ENCODE measurements around the gene KIAA1328. TPM values are rescaled to one million over a fixed set of nuclear protein-coding genes. Genes with fewer than 3 reads are reported as not detected.

Gene KIAA1328
- total RNA-seq, 1 donor from 2014 or later: 9.5 TPM

GRCh38 chr18:37242826-37243560 lies 414.1 kb downstream of the KIAA1328 start:
- H3K27me3 Mint-ChIP-seq (ENCODE audit: unreplicated experiment): peaks cover 7% of the 10 kb centered on the region
- DNase-seq: no peak
- no peak for TF ChIP-seq CTCF (IDR thresholded peaks at IDR 0.05; ENCODE audit: partially characterized antibody, unreplicated experiment)
- no peaks in the 10 kb centered on the region for H3K4me1 Mint-ChIP-seq (ENCODE audit: low read depth, unreplicated experiment)
- no peaks in the 10 kb centered on the region for H3K36me3 Mint-ChIP-seq (ENCODE audit: unreplicated experiment)
- no peak overlapping the region for H3K4me3 Mint-ChIP-seq (ENCODE audit: unreplicated experiment)
- H3K9me3 Mint-ChIP-seq (ENCODE audit: unreplicated experiment): no peaks in the 10 kb centered on the region
- H3K27ac Mint-ChIP-seq (ENCODE audit: unreplicated experiment): no peak overlapping the region

- Mint-ChIP-seq H3K4me3 (ENCODE audit: unreplicated experiment) (peak overlapping the region; percentile 34), H3K27me3 (ENCODE audit: unreplicated experiment) (peaks cover 6% of the 10 kb centered on the region), H3K9me3 (ENCODE audit: unreplicated experiment) (no peaks in the 10 kb centered on the region), H3K36me3 (ENCODE audit: unreplicated experiment) (no peaks in the 10 kb centered on the region), H3K27ac (ENCODE audit: unreplicated experiment) (no peak overlapping the region), H3K4me1 (ENCODE audit: low read depth, unreplicated experiment) (no peaks in the 10 kb centered on the region)
- no peak for TF ChIP-seq CTCF (IDR thresholded peaks at IDR 0.05; ENCODE audit: partially characterized antibody, unreplicated experiment)
- DNase-seq: peak; percentile 51
Measured at GRCh38 chr18:37243741-37244140, 414.8 kb downstream of the KIAA1328 start.

GRCh38 chr18:37244618-37245017 lies 415.7 kb downstream of the KIAA1328 start:
- no peak for DNase-seq
- H3K9me3 Mint-ChIP-seq (ENCODE audit: unreplicated experiment): no peaks in the 10 kb centered on the region
- H3K27me3 Mint-ChIP-seq (ENCODE audit: unreplicated experiment): peaks cover 5% of the 10 kb centered on the region
- TF ChIP-seq CTCF (IDR thresholded peaks at IDR 0.05; ENCODE audit: partially characterized antibody, unreplicated experiment): no peak
- H3K36me3 Mint-ChIP-seq (ENCODE audit: unreplicated experiment): no peaks in the 10 kb centered on the region
- no peaks in the 10 kb centered on the region for H3K4me1 Mint-ChIP-seq (ENCODE audit: low read depth, unreplicated experiment)
- no peak overlapping the region for H3K27ac Mint-ChIP-seq (ENCODE audit: unreplicated experiment)
- H3K4me3 Mint-ChIP-seq (ENCODE audit: unreplicated experiment): no peak overlapping the region

GRCh38 chr18:37246779-37247340 lies 417.9 kb downstream of the KIAA1328 start:
- Mint-ChIP-seq H3K4me1 (ENCODE audit: low read depth, unreplicated experiment) (no peaks in the 10 kb centered on the region), H3K4me3 (ENCODE audit: unreplicated experiment) (no peak overlapping the region), H3K36me3 (ENCODE audit: unreplicated experiment) (no peaks in the 10 kb centered on the region), H3K9me3 (ENCODE audit: unreplicated experiment) (peaks cover 2% of the 10 kb centered on the region), H3K27me3 (ENCODE audit: unreplicated experiment) (peaks cover 7% of the 10 kb centered on the region), H3K27ac (ENCODE audit: unreplicated experiment) (no peak overlapping the region)
- TF ChIP-seq CTCF (IDR thresholded peaks at IDR 0.05; ENCODE audit: partially characterized antibody, unreplicated experiment): no peak
- no peak for DNase-seq

GRCh38 chr18:37247497-37248161 lies 418.7 kb downstream of the KIAA1328 start:
- DNase-seq: no peak

More at GRCh38 chr18:37247497-37248161, 418.7 kb downstream of the KIAA1328 start:
- Mint-ChIP-seq H3K4me1 (ENCODE audit: low read depth, unreplicated experiment) (peaks cover 2% of the 10 kb centered on the region), H3K9me3 (ENCODE audit: unreplicated experiment) (peaks cover 5% of the 10 kb centered on the region), H3K4me3 (ENCODE audit: unreplicated experiment) (no peak overlapping the region), H3K36me3 (ENCODE audit: unreplicated experiment) (peaks cover 4% of the 10 kb centered on the region), H3K27ac (ENCODE audit: unreplicated experiment) (no peak overlapping the region), H3K27me3 (ENCODE audit: unreplicated experiment) (peaks cover 10% of the 10 kb centered on the region)
- no peak for TF ChIP-seq CTCF (IDR thresholded peaks at IDR 0.05; ENCODE audit: partially characterized antibody, unreplicated experiment)
